Stimulated activated CD4-positive, alpha-beta T cell treated with anti-CD3 and anti-CD28 coated beads, Interleukin-2, amount 100 ng/mL, for 4 hours (primary cell): ENCODE results near the gene BBS10.
"Not testable (repeated sequence)": the region's sequence is repeated elsewhere in the genome, so short reads cannot be mapped to it uniquely, and the experiment has no call there.

ENCODE experiments used
- DNase-seq: peaks from one replicate; pipeline ENCODE4 v3.0.0-alpha.2; 2020; ENCODE audit warnings: low read depth

Gene BBS10

DNA sequence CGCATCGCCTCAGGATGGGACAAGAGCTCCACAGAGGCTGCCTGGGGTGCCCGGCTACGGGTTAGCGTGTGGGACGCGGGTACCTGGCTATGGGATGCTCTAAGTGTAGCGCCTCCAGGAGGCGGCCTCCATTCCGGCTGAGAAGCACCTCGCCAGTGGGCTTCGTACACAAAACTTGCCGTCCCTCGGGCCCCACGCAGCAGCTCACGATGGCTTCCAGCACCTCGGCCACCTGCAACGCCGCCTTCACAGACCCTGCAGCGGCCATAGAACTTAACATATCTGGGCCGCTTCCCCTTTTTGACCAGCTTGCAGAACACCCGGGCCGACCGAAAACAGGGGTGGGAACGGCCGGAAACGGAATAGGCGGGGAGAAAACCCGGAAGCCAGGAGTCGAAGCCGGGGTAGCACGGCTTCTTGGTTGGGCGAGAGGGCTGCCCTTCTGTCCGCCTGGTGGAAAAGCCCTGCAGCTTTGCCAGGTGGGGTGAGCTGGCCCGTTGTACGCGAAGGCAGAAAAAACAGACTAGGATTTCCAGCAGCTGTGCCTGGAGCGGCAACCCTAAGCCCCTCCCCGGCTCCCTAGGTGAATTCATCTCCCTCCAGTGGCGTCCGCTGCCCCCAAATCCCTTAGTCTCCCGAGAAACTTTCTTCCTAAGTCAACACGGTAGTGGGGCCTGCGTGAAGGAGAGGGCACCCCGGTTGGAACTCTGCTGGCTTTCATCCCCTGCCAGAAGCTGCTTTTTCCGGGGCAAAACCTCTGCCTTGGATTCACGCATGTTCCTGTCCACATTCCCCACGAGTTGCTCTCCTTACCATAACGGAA lies at the start of gene BBS10:
Gene BBS10 (minus strand): TSS at position 337 of the 823 bp plus-strand sequence. CDS start 57 bp downstream, at position 280.
- peak; percentile 78 for DNase-seq

GRCh38 chr12:76391461-76391860 lies 43.2 kb upstream of the BBS10 start:
- no peak for DNase-seq

GRCh38 chr12:76387614-76388013 lies 39.4 kb upstream of the BBS10 start:
- no peak for DNase-seq

DNA sequence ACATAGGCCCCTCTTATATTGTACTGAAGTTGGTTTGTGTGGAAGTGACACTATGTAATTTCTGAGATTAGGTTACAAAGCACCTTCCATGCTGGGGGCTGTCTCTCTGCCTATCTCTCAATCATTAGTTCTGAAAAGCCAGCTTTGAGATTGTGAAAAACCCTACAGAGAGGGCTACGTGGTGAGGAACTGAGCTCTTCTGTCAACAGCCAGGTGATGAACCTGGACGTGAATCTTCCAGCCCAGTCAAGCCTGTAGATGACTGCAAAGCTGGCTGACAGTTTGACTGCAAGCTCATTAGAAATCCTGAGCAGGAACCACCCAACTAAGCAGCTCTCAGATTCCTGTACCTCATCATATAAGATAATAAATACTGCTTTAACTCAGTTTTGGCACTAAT lies 36.3 kb upstream of the BBS10 start:
- DNase-seq, result no peak

GRCh38 chr12:76383988-76384387 lies 35.8 kb upstream of the BBS10 start:
- DNase-seq, result no peak

DNA sequence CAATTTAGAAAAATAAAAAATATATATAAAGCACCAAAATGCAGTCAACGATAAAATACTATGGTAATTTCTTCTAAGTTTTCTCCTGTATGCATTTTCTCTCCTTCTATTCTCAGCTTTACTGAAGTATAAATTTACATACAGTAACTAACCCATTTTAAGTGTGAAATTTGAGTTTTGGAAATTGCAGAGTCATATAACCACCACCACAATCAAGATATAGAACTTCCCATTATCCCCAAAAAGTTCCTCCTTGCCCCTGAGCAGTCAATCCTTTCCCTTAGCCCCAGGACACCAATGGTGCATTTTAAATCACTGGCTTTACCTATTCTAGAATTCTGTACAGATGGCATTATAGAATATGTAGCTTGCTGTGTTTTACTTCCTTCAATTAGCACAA lies 31.0 kb upstream of the BBS10 start:
- DNase-seq, result no peak

DNA sequence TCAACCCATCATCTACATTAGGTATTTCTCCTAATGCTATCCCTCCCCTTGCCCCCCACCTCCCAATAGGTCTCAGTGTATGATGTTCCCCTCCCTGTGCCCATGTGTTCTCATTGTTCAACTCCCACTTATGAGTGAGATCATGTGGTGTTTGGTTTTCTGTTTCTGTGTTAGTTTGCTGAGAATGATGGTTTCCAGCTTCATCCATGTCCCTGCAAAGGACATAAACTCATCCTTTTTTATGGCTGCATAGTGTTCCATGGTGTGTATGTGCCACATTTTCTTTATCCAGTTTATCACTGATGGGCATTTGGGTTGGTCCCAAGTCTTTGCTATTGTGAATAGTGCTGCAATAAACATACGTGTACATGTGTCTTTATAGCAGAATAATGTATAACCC lies 28.7 kb upstream of the BBS10 start:
- not testable (repeated sequence) for DNase-seq

DNA sequence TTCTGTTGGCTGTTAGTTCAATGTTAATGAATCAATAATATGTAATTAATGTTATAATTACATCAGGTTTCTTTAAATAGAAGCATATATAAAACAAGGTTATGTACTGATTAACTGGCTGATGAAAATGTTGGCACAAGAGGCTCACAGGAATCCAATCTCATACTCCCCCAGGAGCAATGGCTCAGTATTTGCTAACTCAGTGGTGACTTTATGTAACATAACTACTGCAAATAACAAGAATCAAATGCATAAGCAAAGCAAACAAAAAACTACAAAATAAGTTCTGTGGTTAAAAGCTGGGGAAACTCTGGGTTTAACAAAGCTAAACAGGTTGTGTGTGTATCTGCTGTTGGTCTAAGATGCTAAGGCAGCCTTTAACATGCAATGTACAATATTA lies 27.7 kb upstream of the BBS10 start:
- no peak for DNase-seq

DNA sequence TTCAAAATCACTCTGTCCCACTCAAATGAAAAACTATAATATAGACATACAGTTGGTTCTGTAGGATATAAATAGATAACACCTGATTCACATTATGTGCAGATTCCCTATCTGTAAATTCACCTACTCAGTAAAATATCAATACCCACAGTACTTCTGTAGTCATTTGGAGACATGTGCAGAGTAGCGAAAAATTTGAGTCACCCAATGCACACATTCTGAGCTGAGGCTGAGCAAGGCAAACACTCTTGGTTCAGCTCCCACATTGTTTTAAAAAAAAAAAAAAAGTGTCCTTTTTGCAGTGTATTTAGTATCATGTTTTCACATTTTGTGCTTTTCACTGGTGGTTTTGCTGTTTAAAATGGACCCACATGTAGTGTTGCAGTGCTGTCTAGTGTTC lies 27.3 kb upstream of the BBS10 start:
- DNase-seq, result no peak

DNA sequence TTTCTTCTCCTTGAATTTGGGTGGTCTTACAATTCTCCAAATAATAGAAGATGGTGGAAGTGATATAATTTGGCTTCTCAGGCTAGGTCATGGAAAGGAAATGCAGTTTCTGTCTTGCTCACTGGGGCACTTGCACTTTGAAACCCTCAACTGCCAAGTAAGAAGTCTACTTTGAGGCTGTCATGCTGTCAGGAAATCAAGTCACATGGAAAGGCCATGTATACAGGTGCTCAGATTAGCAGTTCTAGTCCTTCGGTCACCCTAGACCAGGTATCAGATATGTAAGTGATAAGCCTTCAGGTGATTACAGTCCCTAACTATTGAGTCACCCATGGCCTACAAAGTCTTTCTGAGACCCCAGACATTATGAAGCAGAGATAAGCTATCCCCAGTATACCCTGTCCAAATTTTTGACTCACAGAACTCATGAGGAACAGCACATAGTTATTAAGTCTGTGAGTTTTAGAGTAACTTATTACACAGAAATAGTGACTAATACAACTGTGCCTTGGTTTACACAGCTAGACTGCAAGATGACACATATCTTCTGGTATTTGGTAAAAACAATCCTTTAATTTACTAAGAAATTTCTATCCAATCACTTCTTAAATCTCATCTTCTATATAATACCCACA lies 26.3 kb upstream of the BBS10 start:
- DNase-seq, result no peak

DNA sequence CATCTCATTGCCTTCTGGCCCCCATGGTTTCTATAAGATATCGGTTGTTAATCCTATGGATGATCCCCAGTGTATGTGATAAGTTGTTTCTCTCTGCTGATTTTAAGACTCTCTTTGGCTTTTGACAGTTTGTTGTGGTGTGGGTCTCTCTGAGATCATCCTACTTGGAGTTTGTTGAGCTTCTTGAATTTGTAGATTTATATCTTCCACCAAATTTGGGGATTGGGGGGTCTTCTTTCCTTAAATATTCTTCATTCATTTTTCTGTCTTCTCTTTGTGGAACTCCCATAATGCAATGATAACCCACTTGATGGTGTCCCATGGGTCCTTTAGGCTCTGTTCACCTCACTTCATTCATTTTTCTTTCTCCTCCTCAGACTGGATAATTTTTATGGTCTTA lies 20.0 kb upstream of the BBS10 start:
- no peak for DNase-seq

DNA sequence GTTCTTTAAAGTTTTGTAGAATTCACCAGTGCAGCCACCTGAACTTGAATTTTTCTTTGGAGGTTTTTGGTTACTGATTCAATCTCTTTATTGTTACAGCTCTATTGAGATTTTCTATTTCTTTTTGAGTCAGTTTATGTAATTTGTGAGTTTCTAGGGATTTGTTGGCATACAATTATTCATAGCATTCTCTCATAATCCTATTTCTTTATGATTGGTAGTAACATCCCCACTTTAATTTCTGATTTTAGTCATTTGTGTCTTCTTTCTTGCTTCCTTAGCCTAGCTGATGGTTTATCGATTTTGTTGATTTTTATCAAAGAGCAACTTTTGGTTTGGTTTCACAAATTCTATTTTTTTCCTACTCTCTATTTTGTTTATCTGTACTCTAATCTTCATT lies 17.9 kb upstream of the BBS10 start:
- no peak for DNase-seq

GRCh38 chr12:76364131-76364530 lies 15.9 kb upstream of the BBS10 start:
- not testable (repeated sequence) for DNase-seq

GRCh38 chr12:76360316-76360715 lies 12.1 kb upstream of the BBS10 start:
- DNase-seq, result no peak

DNA sequence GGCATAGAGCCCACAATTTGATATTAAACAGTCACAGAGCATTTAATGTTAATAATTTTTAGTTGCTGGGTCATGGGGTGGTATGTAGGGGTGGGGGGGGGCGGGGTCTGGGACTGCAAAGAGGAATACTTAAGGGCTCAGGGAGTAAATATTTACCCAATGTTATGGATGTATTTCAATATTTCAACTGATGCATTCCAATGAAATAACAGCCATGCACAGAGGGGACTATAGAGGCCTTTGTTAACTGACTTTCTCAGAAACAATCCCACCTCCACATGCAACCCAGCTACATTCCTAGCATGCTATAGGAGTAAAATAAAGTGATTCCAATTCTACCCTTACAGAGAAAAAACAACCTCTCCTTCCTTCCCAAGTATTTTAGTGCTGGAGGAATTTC lies 7.9 kb upstream of the BBS10 start:
- DNase-seq, result no peak

DNA sequence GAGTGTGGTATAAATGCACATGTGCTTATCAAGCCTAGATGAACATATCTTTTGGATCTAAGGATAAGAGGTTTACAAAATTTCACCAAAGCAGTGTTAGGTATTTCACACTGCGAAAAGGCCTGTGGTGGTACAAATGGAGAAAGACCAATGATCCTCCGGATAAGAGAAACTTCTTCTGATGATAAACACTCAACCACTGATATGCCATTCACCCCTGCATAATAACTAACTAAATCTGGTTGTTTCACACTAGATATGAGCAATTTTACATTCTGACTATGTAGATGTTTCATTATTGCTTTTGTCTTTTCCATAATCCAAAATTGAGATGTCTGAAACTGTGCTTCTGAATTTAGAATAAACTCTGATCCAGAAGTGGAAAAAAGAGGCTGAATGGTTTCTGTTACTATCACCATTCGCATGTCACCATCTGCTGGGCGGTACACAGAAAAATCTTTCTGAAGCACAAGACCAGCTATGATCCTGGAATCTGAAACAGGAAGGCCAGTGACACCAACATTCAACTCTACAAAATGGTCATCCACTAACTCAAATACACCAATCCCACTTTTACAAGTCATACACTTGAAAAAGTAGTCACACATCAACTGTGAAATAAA lies 1.3 kb downstream of the BBS10 start:
- no peak for DNase-seq

GRCh38 chr12:76346236-76346635 lies 2.0 kb downstream of the BBS10 start:
- no peak for DNase-seq

- DNase-seq, result no peak
Observed at GRCh38 chr12:76345569-76345968, 2.6 kb downstream of the BBS10 start.

DNA sequence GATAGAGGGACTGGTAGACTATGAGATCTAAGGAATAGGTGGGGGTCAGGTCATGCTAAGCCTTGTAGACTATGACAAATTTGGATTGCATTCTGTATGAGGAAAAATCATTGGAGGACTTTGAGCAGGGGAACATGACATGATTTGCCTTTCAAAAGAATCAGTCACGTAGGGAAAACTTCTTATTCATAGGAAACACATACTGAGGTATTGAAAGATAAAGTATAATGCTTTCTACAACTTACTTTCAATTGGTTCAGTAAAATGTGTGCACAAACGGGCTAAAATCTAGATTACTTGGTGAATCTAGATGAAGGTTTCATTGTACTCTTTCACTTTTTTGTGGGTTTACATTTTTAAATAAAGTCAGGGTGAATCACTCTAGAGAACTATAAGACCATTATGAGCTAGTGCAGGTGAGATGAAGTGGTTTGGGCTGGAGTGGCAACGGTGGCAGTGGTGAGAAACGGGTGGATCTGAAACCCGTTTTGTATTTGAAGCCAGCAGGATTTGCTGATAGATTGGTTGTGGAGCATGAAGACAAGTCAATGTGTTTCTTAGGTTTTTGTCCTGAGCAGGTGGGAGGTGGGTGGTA lies 6.7 kb downstream of the BBS10 start:
- DNase-seq, result no peak

- DNase-seq, result no peak
Observed at GRCh38 chr12:76340680-76341435, 7.4 kb downstream of the BBS10 start.

GRCh38 chr12:76337583-76337982 lies 10.6 kb downstream of the BBS10 start:
- no peak for DNase-seq

DNA sequence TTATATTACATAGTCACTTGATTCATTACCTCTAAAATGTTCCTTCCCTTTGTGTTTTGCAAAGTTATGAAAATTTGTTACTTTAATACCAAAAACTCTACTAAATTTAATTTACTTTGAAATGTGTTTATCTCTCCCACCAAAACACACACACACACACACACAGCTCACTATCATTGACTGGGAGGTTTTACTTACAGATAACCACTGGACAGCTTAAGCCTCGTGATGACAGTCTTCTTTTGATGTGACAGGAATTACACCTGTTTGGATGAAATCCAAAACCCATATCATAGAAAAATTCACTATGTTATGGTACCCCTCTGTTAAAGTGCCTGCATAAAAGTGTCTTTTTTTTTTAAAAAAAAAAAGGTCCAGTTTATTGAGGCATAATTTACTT lies 15.6 kb downstream of the BBS10 start:
- no peak for DNase-seq
